ENCODE measurements around the gene PROCA1. TPM values are rescaled to one million over a fixed set of nuclear protein-coding genes. Genes with fewer than 3 reads are reported as not detected.

PROCA1 gene
- total and polyA plus RNA-seq, 9 of the 15 experiments (the other 6 are each of a cell fraction or from before 2014, with no cell fraction given) = 0.78 to 16.2 (median 5.6) TPM

DNA sequence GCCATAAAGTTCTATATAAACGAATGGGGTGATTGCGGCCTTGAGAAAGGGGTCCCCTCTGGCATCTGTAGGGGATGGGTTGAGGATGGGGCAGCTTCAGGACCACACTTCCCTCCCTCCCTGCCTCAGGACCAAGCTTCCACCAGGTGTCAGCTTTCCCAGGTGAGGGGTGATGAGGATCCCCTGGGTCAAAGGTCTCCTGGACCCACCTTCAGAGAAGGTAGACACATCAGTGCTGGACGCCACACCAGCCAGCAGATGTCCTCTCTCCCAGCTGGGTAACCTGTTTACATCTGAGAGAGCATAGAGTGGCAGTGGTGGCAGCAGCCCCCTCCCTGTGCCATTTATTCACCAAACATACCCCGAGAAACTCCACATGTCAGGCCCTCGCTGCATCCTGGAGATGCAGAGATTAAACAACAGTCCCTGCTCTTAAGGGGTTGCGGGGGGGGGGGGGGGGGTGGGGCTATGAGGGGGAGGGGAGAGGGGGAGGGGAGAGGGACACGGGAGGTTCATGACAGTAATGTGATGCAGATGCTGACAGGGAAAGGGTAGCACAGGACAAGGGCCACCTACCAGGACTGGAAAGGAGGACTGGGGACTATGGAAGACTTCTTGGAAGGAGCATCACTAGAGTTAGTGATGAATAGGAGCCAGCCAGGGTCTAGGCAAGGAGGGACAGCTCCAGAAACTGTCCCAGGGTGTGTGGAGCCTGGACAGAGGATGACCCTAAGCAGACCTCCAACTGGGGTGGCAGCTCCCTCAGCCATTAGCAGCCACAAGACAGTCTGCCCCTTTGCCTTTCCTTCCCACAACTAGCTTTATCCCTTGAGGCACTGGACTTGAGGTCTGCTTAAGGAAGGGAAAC, 5.0 kb downstream of the PROCA1 start:
- Histone ChIP-seq H3K9me1 (ENCODE audit: control insufficient read depth, insufficient read depth, low read length) (no peaks in the 10 kb centered on the region), H4K20me1 (replicated peaks; ENCODE audit: control insufficient read depth, insufficient read depth, low read length) (no peaks in the 10 kb centered on the region; the same call in 1 of the 2 replicates), H3K4me3 (no peak overlapping the region), H3K9ac (ENCODE audit: insufficient read depth in 1 of 2, low read depth in 2 of 2, low read length in 2 of 2) (peak overlapping the region in 1 of 2 experiments; percentile 40; a peak in 1 of 4 replicates), H3K79me2 (ENCODE audit: control insufficient read depth, insufficient read depth, low read length) (peaks cover 13% of the 10 kb centered on the region), H3K4me1 (replicated peaks in 1 of 2; ENCODE audit: control insufficient read depth in 2 of 2, insufficient read depth in 2 of 2, low read length in 2 of 2) (peaks cover 7 to 27% of the 10 kb centered on the region in 2 experiments; a peak in 4 of 5 replicates), H2AFZ (ENCODE audit: low read depth, low read length) (no peak overlapping the region), H3K36me3 (ENCODE audit: control insufficient read depth, insufficient read depth, low read length) (peaks cover 35% of the 10 kb centered on the region; the same call in 2 of the 3 replicates), H3K9me3 (replicated peaks; ENCODE audit: control insufficient read depth, insufficient read depth, low read depth, low read length) (0 out of 2 replicates have a peak, but pooled peaks cover 2% of the 10 kb centered on the region), H3K27me3 (ENCODE audit: control insufficient read depth in 2 of 2, insufficient read depth in 2 of 2, low read length in 2 of 2) (no peaks in the 10 kb centered on the region), H3K4me2 (ENCODE audit: insufficient read depth, low read length) (no peak overlapping the region), H3K27ac (ENCODE audit: extremely low read depth, low read depth, low read length) (no peak overlapping the region)
- WGBS (ENCODE audit: insufficient coverage, low coverage, missing lambda C conversion rate) = 52% methylated on average over 5 of the region's 7 CpGs
- intact Hi-C loops (cut with micrococcal nuclease) = no loop called here
- no peak for FAIRE-seq
- in situ Hi-C loops (cut with MboI) = no loop called here
- ChIA-PET POLR2A (interaction anchor here (0.5 to 8.7 kb wide), 6 partner anchors 14 to 1266 kb away, joined by 3 to 133 read pairs (median 3); partner anchors contain the start of genes BLTP2 and RPL23A), CTCF (ENCODE audit: low intra/inter-chr PET ratio) (interaction anchor here (0.6 kb wide), 1 partner anchor 1085 kb away, joined by 4 read pairs; no protein-coding TSS in a partner anchor)
- BruUV-seq (replicated peaks) = no TSS peak
- DNase-seq (ENCODE audit: extremely low read depth in 1 of 4, low spot score in 3 of 4) = peak in 2 of 4 experiments; percentile 23 to 35
- TF ChIP-seq, protein P1, sequence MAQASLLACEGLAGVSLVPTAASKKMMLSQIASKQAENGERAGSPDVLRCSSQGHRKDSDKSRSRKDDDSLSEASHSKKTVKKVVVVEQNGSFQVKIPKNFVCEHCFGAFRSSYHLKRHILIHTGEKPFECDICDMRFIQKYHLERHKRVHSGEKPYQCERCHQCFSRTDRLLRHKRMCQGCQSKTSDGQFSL (CRISPR knock-in tag; IDR thresholded peaks at IDR 0.05) = no peak; the same call in 1 of the 2 replicates
- TF ChIP-seq, protein P1 (tag; IDR thresholded peaks at IDR 0.05) = peak in 1 of 2 experiments; percentile 94; a peak in 2 of 4 replicates
- TF ChIP-seq BCL6 (CRISPR knock-in tag; IDR thresholded peaks at IDR 0.05) = no peak
- no peak for TF ChIP-seq ZNF695 (CRISPR knock-in tag; IDR thresholded peaks at IDR 0.05)
- TF ChIP-seq TBL1XR1 (IDR thresholded peaks at IDR 0.05; ENCODE audit: low read length in 2 of 2) = no peak
- no peak for TF ChIP-seq ZNF263 (CRISPR knock-in tag; IDR thresholded peaks at IDR 0.05; ENCODE audit: borderline replicate concordance)
- TF ChIP-seq, protein P2, sequence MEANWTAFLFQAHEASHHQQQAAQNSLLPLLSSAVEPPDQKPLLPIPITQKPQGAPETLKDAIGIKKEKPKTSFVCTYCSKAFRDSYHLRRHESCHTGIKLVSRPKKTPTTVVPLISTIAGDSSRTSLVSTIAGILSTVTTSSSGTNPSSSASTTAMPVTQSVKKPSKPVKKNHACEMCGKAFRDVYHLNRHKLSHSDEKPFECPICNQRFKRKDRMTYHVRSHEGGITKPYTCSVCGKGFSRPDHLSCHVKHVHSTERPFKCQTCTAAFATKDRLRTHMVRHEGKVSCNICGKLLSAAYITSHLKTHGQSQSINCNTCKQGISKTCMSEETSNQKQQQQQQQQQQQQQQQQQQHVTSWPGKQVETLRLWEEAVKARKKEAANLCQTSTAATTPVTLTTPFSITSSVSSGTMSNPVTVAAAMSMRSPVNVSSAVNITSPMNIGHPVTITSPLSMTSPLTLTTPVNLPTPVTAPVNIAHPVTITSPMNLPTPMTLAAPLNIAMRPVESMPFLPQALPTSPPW (CRISPR knock-in tag; IDR thresholded peaks at IDR 0.05) = peak; percentile 59
- ATAC-seq = no peak
